ENCODE results near the gene ZIC1. TPM values are rescaled to one million over a fixed set of nuclear protein-coding genes. Genes with fewer than 3 reads are reported as not detected.

ZIC1 gene
- total RNA-seq, 4 donors from 2014 or later, result not detected

- H3K27ac ChIP-seq, result no peak overlapping the region
- H3K9me3 ChIP-seq, result peaks cover 0 to 18% (median 0%) of the 10 kb centered on the region in 4 donors
- no peak for DNase-seq (ENCODE audit: low spot score in 2 of 2)
- no peaks in the 10 kb centered on the region for H3K36me3 ChIP-seq
- H3K27me3 ChIP-seq, result peaks cover 0 to 100% of the 10 kb centered on the region in 2 donors
- no peak overlapping the region for H3K4me3 ChIP-seq
- TF ChIP-seq POLR2A (IDR thresholded peaks at IDR 0.05), result no peak
- no peak for TF ChIP-seq EP300 (IDR thresholded peaks at IDR 0.05)
- no peak for TF ChIP-seq CTCF (IDR thresholded peaks at IDR 0.05)
- WGBS, 2 donors, result 3 to 9% methylated on average over 12 of the region's 12 CpGs
- H3K4me1 ChIP-seq, result peaks cover 0 to 40% (median 22%) of the 10 kb centered on the region in 4 donors
These were observed 19.4 kb upstream of the ZIC1 start for GRCh38 chr3:147389717-147390116.

- peaks cover 0 to 100% of the 10 kb centered on the region in 2 donors for H3K27me3 ChIP-seq
- no peak for DNase-seq (ENCODE audit: low spot score in 2 of 2)
- peaks cover 0 to 18% (median 0%) of the 10 kb centered on the region in 4 donors for H3K9me3 ChIP-seq
- H3K27ac ChIP-seq, result no peak overlapping the region
- peaks cover 0 to 45% (median 22%) of the 10 kb centered on the region in 4 donors for H3K4me1 ChIP-seq
- no peaks in the 10 kb centered on the region for H3K36me3 ChIP-seq
- H3K4me3 ChIP-seq, result no peak overlapping the region
- TF ChIP-seq POLR2A (IDR thresholded peaks at IDR 0.05) (no peak), EP300 (IDR thresholded peaks at IDR 0.05) (no peak), CTCF (IDR thresholded peaks at IDR 0.05) (no peak)
- 6 to 7% methylated on average over 64 to 69 of the region's 77 CpGs for whole genome bisulfite sequencing, 2 donors
These were observed 18.3 kb upstream of the ZIC1 start for GRCh38 chr3:147390589-147391569.

- Histone ChIP-seq H3K4me3 (peak overlapping the region; percentile 5 to 44 (median 14)), H3K27me3 (peaks cover 0 to 100% of the 10 kb centered on the region in 2 donors), H3K4me1 (peaks cover 0 to 56% (median 24%) of the 10 kb centered on the region in 4 donors), H3K9me3 (peaks cover 0 to 18% (median 0%) of the 10 kb centered on the region in 4 donors), H3K27ac (no peak overlapping the region), H3K36me3 (no peaks in the 10 kb centered on the region)
- 2% methylated on average over 34 to 51 of the region's 51 CpGs for WGBS, 2 donors
- TF ChIP-seq EP300 (IDR thresholded peaks at IDR 0.05), result no peak
- no peak for DNase-seq (ENCODE audit: low spot score in 2 of 2)
These were observed 17.2 kb upstream of the ZIC1 start for GRCh38 chr3:147391781-147392624.

- peaks cover 0 to 16% (median 0%) of the 10 kb centered on the region in 4 donors for H3K9me3 ChIP-seq
- no peak for DNase-seq (ENCODE audit: low spot score in 2 of 2)
- TF ChIP-seq EP300 (IDR thresholded peaks at IDR 0.05), result no peak
- TF ChIP-seq CTCF (IDR thresholded peaks at IDR 0.05), result no peak
- TF ChIP-seq POLR2A (IDR thresholded peaks at IDR 0.05), result no peak
- H3K4me3 ChIP-seq, result peak overlapping the region; percentile 5 to 44 (median 14)
- H3K4me1 ChIP-seq, result peaks cover 0 to 62% (median 26%) of the 10 kb centered on the region in 4 donors
- no peak overlapping the region for H3K27ac ChIP-seq
- 5 to 9% methylated on average over 12 to 15 of the region's 15 CpGs for WGBS, 2 donors
- H3K27me3 ChIP-seq, result peaks cover 0 to 100% of the 10 kb centered on the region in 2 donors
- H3K36me3 ChIP-seq, result no peaks in the 10 kb centered on the region
These were observed 16.6 kb upstream of the ZIC1 start for GRCh38 chr3:147392625-147392946.

GRCh38 chr3:147393261-147393942 is 15.8 kb upstream of the ZIC1 start:
- H3K27ac ChIP-seq, result no peak overlapping the region
- H3K36me3 ChIP-seq, result no peaks in the 10 kb centered on the region
- TF ChIP-seq EP300 (IDR thresholded peaks at IDR 0.05) (peak in 1 of 2 donors; percentile 13), CTCF (IDR thresholded peaks at IDR 0.05) (no peak), POLR2A (IDR thresholded peaks at IDR 0.05) (no peak)
- peak overlapping the region; percentile 30 to 51 (median 34) for H3K4me3 ChIP-seq
- peaks cover 0 to 14% (median 0%) of the 10 kb centered on the region in 4 donors for H3K9me3 ChIP-seq
- 2 to 4% methylated on average over 29 to 47 of the region's 54 CpGs for WGBS, 2 donors
- DNase-seq (ENCODE audit: low spot score in 2 of 2), result no peak
- peaks cover 0 to 100% of the 10 kb centered on the region in 2 donors for H3K27me3 ChIP-seq
- peaks cover 0 to 70% (median 28%) of the 10 kb centered on the region in 4 donors for H3K4me1 ChIP-seq

Measured in tibial nerve (tissue), 4 donors.